HUDEP-2 (cell line): ENCODE data around the gene ZNF629.
A peak's percentile ranks its signal among the peaks of the same experiment; 100 is the strongest.
"Not testable (repeated sequence)": the region's sequence is repeated elsewhere in the genome, so short reads cannot be mapped to it uniquely, and the experiment has no call there.

ENCODE experiments used
- DNase-seq, 76 experiments: peaks; one replicate each; lab custom pipeline; 2025; ENCODE audit not compliant: unreplicated experiment in 76 of 76; lab: John Stamatoyannopoulos, UW

The ZNF629 gene

GRCh38 chr16:30786936-30787612, at the start of gene ZNF629:
Gene ZNF629, minus strand, starts transcription at chr16:30787205. Its CDS starts 2,723 bp downstream, at chr16:30784482.
- DNase-seq, result peak in 34 of 76 experiments; percentile 6 to 50 (median 27)

- DNase-seq, result no peak
Observed at GRCh38 chr16:30834130-30834740, 47.2 kb upstream of the ZNF629 start.

GRCh38 chr16:30830072-30830417, 43.0 kb upstream of the ZNF629 start:
- DNase-seq, result no peak

GRCh38 chr16:30829130-30830071, 42.4 kb upstream of the ZNF629 start:
- peak in 2 of 76 experiments; percentile 2 to 19 for DNase-seq

GRCh38 chr16:30821891-30822290, 34.9 kb upstream of the ZNF629 start:
- no peak for DNase-seq

GRCh38 chr16:30821441-30821840, 34.4 kb upstream of the ZNF629 start:
- not testable (repeated sequence) for DNase-seq

- DNase-seq, result no peak
Observed at GRCh38 chr16:30820952-30821421, 34.0 kb upstream of the ZNF629 start.

GRCh38 chr16:30816769-30817168, 29.8 kb upstream of the ZNF629 start:
- no peak for DNase-seq

- no peak for DNase-seq
Observed at GRCh38 chr16:30813821-30814189, 26.8 kb upstream of the ZNF629 start.

GRCh38 chr16:30809675-30810074, 22.7 kb upstream of the ZNF629 start:
- not testable (repeated sequence) for DNase-seq

- DNase-seq, result not testable (repeated sequence)
Observed at GRCh38 chr16:30808890-30809426, 22.0 kb upstream of the ZNF629 start.

- DNase-seq, result no peak
Observed at GRCh38 chr16:30808146-30808545, 21.1 kb upstream of the ZNF629 start.

- DNase-seq, result peak in 52 of 76 experiments; percentile 10 to 89 (median 42)
Observed at GRCh38 chr16:30805370-30806169, 18.6 kb upstream of the ZNF629 start.

- DNase-seq, result peak in 1 of 76 experiments; percentile 30
Observed at GRCh38 chr16:30805056-30805369, 18.0 kb upstream of the ZNF629 start.

GRCh38 chr16:30802936-30803335, 15.9 kb upstream of the ZNF629 start:
- DNase-seq, result no peak

- peak in 4 of 76 experiments; percentile 3 to 22 (median 6) for DNase-seq
Observed at GRCh38 chr16:30797670-30798309, 10.8 kb upstream of the ZNF629 start.

- no peak for DNase-seq
Observed at GRCh38 chr16:30794634-30795033, 7.6 kb upstream of the ZNF629 start.

- no peak for DNase-seq
Observed at GRCh38 chr16:30793508-30794069, 6.6 kb upstream of the ZNF629 start.

- no peak for DNase-seq
Observed at GRCh38 chr16:30787613-30788378, 791 bp upstream of the ZNF629 start.
